NCI-H1048 (cell line): ENCODE measurements around the gene KAT6B.
"Not testable (repeated sequence)": the region's sequence is repeated elsewhere in the genome, so short reads cannot be mapped to it uniquely, and the experiment has no call there.

ENCODE experiments used
- DNase-seq: peaks from one replicate; lab custom pipeline; 2025; lab: John Stamatoyannopoulos, UW

Gene KAT6B

GRCh38 chr10:74890460-74890859 lies 64.1 kb downstream of the KAT6B start:
- no peak for DNase-seq

- no peak for DNase-seq
Observed at GRCh38 chr10:74891053-74891452, 64.7 kb downstream of the KAT6B start.

- DNase-seq, result no peak
Observed at GRCh38 chr10:74892839-74893238, 66.4 kb downstream of the KAT6B start.

GRCh38 chr10:74893329-74893728 lies 66.9 kb downstream of the KAT6B start:
- DNase-seq, result not testable (repeated sequence)

GRCh38 chr10:74896788-74897527 lies 70.6 kb downstream of the KAT6B start:
- DNase-seq, result no peak

GRCh38 chr10:74898201-74898976 lies 72.0 kb downstream of the KAT6B start:
- no peak for DNase-seq

GRCh38 chr10:74900297-74900696 lies 73.9 kb downstream of the KAT6B start:
- DNase-seq, result no peak

GRCh38 chr10:74901301-74901700 lies 74.9 kb downstream of the KAT6B start:
- DNase-seq, result no peak

GRCh38 chr10:74901867-74902450 lies 75.6 kb downstream of the KAT6B start:
- DNase-seq, result no peak

GRCh38 chr10:74903491-74903890 lies 77.1 kb downstream of the KAT6B start:
- DNase-seq, result no peak

GRCh38 chr10:74906611-74907198 lies 80.3 kb downstream of the KAT6B start:
- no peak for DNase-seq

GRCh38 chr10:74909670-74910069 lies 83.3 kb downstream of the KAT6B start:
- DNase-seq, result no peak

GRCh38 chr10:74910241-74910975 lies 84.0 kb downstream of the KAT6B start:
- DNase-seq, result no peak

GRCh38 chr10:74910976-74911350 lies 84.6 kb downstream of the KAT6B start:
- no peak for DNase-seq

- DNase-seq, result no peak
Observed at GRCh38 chr10:74912182-74912581, 85.8 kb downstream of the KAT6B start.

- no peak for DNase-seq
Observed at GRCh38 chr10:74912682-74913081, 86.3 kb downstream of the KAT6B start.

GRCh38 chr10:74913377-74913979 lies 87.1 kb downstream of the KAT6B start:
- no peak for DNase-seq

- no peak for DNase-seq
Observed at GRCh38 chr10:74916283-74916682, 89.9 kb downstream of the KAT6B start.

GRCh38 chr10:74917481-74918077 lies 91.2 kb downstream of the KAT6B start:
- no peak for DNase-seq

- DNase-seq, result no peak
Observed at GRCh38 chr10:74919671-74920070, 93.3 kb downstream of the KAT6B start.

GRCh38 chr10:74921070-74921469 lies 94.7 kb downstream of the KAT6B start:
- DNase-seq, result not testable (repeated sequence)
